IPS-NIHi7 (cell line): ENCODE results near the gene KLHL11.

Source experiments
- DNase-seq: peaks from one replicate; pipeline ENCODE4 v3.0.0; 2012; ENCODE audit warnings: mixed read lengths; ENCODE audit errors: extremely low spot score

The KLHL11 gene

GRCh38 chr17:41810659-41811548 lies 54.3 kb downstream of the KLHL11 start:
- DNase-seq = no peak

GRCh38 chr17:41806685-41807445 lies 58.4 kb downstream of the KLHL11 start:
- DNase-seq = no peak
